Measurements from ENCODE around the gene ZNF587.

GRCh38 chr19:57905258-57905657 is 55.6 kb downstream of the ZNF587 start:
- TF ChIP-seq POLR2A (IDR thresholded peaks at IDR 0.05): no peak
- TF ChIP-seq, protein P1, sequence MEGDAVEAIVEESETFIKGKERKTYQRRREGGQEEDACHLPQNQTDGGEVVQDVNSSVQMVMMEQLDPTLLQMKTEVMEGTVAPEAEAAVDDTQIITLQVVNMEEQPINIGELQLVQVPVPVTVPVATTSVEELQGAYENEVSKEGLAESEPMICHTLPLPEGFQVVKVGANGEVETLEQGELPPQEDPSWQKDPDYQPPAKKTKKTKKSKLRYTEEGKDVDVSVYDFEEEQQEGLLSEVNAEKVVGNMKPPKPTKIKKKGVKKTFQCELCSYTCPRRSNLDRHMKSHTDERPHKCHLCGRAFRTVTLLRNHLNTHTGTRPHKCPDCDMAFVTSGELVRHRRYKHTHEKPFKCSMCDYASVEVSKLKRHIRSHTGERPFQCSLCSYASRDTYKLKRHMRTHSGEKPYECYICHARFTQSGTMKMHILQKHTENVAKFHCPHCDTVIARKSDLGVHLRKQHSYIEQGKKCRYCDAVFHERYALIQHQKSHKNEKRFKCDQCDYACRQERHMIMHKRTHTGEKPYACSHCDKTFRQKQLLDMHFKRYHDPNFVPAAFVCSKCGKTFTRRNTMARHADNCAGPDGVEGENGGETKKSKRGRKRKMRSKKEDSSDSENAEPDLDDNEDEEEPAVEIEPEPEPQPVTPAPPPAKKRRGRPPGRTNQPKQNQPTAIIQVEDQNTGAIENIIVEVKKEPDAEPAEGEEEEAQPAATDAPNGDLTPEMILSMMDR (IDR thresholded peaks at IDR 0.05): no peak

Data from adrenal gland (tissue), 5 donors.